ENCODE data around the gene PYROXD2.
"Not testable (repeated sequence)": the region's sequence is repeated elsewhere in the genome, so short reads cannot be mapped to it uniquely, and the experiment has no call there.

Gene PYROXD2

GRCh38 chr10:98390406-98390805 lies 24.6 kb downstream of the PYROXD2 start:
- DNase-seq, result no peak

GRCh38 chr10:98389398-98389797 lies 25.6 kb downstream of the PYROXD2 start:
- DNase-seq, result no peak

- no peak for DNase-seq
Observed at GRCh38 chr10:98388101-98388655, 26.8 kb downstream of the PYROXD2 start.

- no peak for DNase-seq
Observed at GRCh38 chr10:98384531-98385133, 30.4 kb downstream of the PYROXD2 start.

GRCh38 chr10:98383869-98384268 lies 31.1 kb downstream of the PYROXD2 start:
- no peak for DNase-seq

- DNase-seq, result not testable (repeated sequence)
Observed at GRCh38 chr10:98383134-98383667, 31.8 kb downstream of the PYROXD2 start.

- no peak for DNase-seq
Observed at GRCh38 chr10:98382691-98383101, 32.3 kb downstream of the PYROXD2 start.

- no peak for DNase-seq
Observed at GRCh38 chr10:98380493-98381339, 34.3 kb downstream of the PYROXD2 start.

GRCh38 chr10:98378722-98379121 lies 36.3 kb downstream of the PYROXD2 start:
- DNase-seq, result no peak

GRCh38 chr10:98377536-98377935 lies 37.4 kb downstream of the PYROXD2 start:
- DNase-seq, result no peak

GRCh38 chr10:98377001-98377400 lies 38.0 kb downstream of the PYROXD2 start:
- no peak for DNase-seq

GRCh38 chr10:98376485-98376884 lies 38.5 kb downstream of the PYROXD2 start:
- DNase-seq, result no peak

GRCh38 chr10:98374217-98374985 lies 40.6 kb downstream of the PYROXD2 start:
- no peak for DNase-seq

GRCh38 chr10:98373260-98374040 lies 41.5 kb downstream of the PYROXD2 start:
- no peak for DNase-seq

GRCh38 chr10:98370831-98371820 lies 43.9 kb downstream of the PYROXD2 start:
- DNase-seq, result no peak

- DNase-seq, result no peak
Observed at GRCh38 chr10:98369801-98370200, 45.2 kb downstream of the PYROXD2 start.

GRCh38 chr10:98368644-98369043 lies 46.3 kb downstream of the PYROXD2 start:
- DNase-seq, result no peak

GRCh38 chr10:98367604-98368451 lies 47.2 kb downstream of the PYROXD2 start:
- no peak for DNase-seq

- no peak for DNase-seq
Observed at GRCh38 chr10:98366062-98366530, 48.9 kb downstream of the PYROXD2 start.
